ENCODE data around the gene CDYL. TPM values are rescaled to one million over a fixed set of nuclear protein-coding genes. Genes with fewer than 3 reads are reported as not detected.

Gene CDYL
- total RNA-seq, 2 experiments from 2014 or later = 31.1 to 31.2 TPM

DNA sequence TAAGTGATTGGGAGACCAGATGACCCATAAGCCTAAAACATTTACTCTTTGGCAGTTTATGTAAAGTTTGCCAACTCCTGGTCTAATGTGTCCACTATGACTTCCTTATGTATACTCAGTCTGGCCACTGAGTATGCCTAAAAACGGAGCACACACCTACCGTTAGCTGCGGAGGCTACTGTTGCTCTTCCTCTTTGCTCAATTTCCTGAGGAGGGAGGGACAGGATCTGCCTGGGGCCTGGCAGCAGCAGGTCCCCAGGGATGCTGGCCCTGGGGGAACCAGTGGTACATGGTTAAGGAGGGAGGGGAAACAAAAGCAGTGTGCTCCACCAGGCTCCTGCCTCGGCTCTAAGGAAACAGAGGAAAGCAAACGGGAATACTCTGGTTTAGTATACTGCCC is 113.5 kb downstream of the CDYL start:
- POLR2A ChIA-PET = no interaction called here
- no peak overlapping the region for H3K27ac Mint-ChIP-seq
- H3K4me1 Mint-ChIP-seq (ENCODE audit: low read depth) = peaks cover 29% of the 10 kb centered on the region
- DNase-seq = no peak
- CTCF ChIA-PET = no interaction called here
- TF ChIP-seq, protein P1, sequence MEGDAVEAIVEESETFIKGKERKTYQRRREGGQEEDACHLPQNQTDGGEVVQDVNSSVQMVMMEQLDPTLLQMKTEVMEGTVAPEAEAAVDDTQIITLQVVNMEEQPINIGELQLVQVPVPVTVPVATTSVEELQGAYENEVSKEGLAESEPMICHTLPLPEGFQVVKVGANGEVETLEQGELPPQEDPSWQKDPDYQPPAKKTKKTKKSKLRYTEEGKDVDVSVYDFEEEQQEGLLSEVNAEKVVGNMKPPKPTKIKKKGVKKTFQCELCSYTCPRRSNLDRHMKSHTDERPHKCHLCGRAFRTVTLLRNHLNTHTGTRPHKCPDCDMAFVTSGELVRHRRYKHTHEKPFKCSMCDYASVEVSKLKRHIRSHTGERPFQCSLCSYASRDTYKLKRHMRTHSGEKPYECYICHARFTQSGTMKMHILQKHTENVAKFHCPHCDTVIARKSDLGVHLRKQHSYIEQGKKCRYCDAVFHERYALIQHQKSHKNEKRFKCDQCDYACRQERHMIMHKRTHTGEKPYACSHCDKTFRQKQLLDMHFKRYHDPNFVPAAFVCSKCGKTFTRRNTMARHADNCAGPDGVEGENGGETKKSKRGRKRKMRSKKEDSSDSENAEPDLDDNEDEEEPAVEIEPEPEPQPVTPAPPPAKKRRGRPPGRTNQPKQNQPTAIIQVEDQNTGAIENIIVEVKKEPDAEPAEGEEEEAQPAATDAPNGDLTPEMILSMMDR (IDR thresholded peaks at IDR 0.05) = no peak
- peaks cover 19% of the 10 kb centered on the region for H3K36me3 Mint-ChIP-seq (ENCODE audit: low read depth)
- H3K27me3 Mint-ChIP-seq = no peaks in the 10 kb centered on the region
- ATAC-seq = no peak
- peaks cover 1% of the 10 kb centered on the region for H3K9me3 Mint-ChIP-seq
- intact Hi-C loops (cut with micrococcal nuclease) = no loop called here
- no peak overlapping the region for H3K4me3 Mint-ChIP-seq

DNA sequence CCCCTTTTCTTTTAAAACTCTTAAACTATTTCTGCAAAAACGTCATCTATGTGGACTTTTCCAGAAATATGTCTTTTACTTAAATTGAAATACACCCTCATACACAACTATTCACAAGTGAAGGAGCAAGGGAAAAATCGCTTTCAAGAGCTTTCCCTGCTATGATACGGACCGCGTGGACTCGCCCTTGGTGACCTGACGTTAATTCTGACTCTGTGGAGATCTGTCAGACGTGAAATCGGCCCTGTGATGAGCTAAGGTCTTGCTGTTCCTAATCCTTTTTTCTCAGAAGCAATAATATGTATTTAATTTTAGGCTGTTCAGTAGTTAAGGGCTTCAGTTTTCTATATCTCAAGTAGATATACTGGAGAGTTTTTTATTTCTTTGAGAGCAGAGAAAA is 114.0 kb downstream of the CDYL start:
- ATAC-seq = no peak
- TF ChIP-seq, protein P1 (IDR thresholded peaks at IDR 0.05) = no peak
- peaks cover 27% of the 10 kb centered on the region for H3K4me1 Mint-ChIP-seq (ENCODE audit: low read depth)
- DNase-seq = no peak
- H3K36me3 Mint-ChIP-seq (ENCODE audit: low read depth) = peaks cover 19% of the 10 kb centered on the region
- peaks cover under 1% of the 10 kb centered on the region for H3K9me3 Mint-ChIP-seq
- no peaks in the 10 kb centered on the region for H3K27me3 Mint-ChIP-seq
- no peak overlapping the region for H3K4me3 Mint-ChIP-seq
- POLR2A ChIA-PET = no interaction called here
- intact Hi-C loops (cut with micrococcal nuclease) = no loop called here
- no peak overlapping the region for H3K27ac Mint-ChIP-seq
- CTCF ChIA-PET = no interaction called here

DNA sequence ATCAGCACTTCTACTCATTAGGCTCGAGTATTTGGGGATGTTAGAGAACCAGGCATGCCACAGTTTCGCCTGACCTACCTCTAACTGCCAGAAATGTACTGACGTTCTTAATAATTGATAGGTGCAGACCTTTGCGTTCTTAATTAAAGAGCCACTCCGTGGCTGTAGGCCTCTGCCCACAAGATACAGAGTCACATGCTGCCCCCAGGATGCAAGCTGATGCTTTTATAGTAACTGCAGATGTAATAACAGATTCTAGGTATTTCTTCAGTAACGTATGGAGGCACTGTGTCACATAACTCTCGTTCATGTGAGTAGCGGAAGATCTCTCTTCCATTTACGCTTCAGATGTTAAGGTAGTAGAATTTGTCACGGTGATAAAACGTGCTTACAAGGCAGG is 114.4 kb downstream of the CDYL start:
- ATAC-seq (no peak), DNase-seq (no peak)
- POLR2A ChIA-PET = no interaction called here
- TF ChIP-seq, protein P1 (IDR thresholded peaks at IDR 0.05) = no peak
- peaks cover 19% of the 10 kb centered on the region for H3K36me3 Mint-ChIP-seq (ENCODE audit: low read depth)
- H3K4me1 Mint-ChIP-seq (ENCODE audit: low read depth) = peaks cover 24% of the 10 kb centered on the region
- no peak overlapping the region for H3K4me3 Mint-ChIP-seq
- CTCF ChIA-PET = no interaction called here
- H3K27me3 Mint-ChIP-seq = no peaks in the 10 kb centered on the region
- no peak overlapping the region for H3K27ac Mint-ChIP-seq
- intact Hi-C loops (cut with micrococcal nuclease) = no loop called here
- no peaks in the 10 kb centered on the region for H3K9me3 Mint-ChIP-seq

DNA sequence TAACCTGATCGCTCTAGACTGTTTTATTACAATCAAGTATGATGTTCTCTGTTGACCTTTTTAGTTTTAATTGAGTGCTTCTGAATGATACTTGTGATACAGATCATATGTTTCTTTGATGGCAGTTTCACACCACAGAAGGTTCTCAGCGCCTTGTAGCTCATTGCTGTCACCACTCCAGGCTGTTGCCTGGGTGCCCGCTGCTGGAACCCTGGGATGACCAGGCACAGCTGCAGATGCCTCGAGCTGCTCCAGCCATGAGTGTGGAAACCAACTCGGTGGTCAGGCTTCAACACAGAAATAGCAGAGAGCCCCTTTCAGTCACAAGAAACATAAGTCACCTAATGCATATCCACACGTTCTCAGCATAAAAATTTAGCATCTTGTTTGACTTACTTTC is 114.9 kb downstream of the CDYL start:
- POLR2A ChIA-PET = no interaction called here
- H3K27me3 Mint-ChIP-seq = no peaks in the 10 kb centered on the region
- TF ChIP-seq, protein P1 (IDR thresholded peaks at IDR 0.05) = no peak

DNA sequence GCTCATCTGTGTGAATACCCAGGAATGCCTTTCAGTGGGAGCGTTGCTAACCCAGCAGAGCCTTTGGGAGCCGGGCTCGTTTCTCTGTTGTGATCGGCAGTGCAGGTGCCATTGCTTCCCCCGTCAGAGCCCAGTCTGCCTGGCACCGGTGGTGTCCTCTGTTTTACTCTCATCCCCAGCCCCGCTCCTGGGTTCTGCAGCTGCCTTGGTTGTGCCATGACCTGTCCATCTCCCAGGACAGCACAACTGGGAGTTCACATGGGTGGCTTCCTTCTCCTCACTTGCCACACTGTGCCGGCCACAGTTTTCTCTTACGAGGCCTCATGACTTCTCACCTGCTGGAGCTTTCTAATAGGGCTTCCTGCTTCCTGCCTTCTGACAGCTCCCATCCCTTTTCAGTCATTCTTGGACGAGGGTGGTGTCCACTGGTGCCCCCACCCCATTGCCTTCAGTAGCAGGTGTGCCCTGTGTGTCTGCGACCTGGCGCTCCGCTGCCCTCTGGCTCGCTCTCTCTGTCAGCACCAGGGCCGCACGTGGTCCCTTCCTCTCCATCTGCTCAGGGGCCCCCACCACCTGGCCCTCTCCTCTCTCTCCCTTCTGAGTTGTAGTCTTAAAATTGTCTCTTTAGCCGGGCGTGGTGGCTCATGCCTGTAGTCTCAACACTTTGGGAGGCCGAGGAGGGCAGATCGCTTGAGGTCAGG is 116.7 kb downstream of the CDYL start:
- no peak overlapping the region for H3K4me3 Mint-ChIP-seq
- no peaks in the 10 kb centered on the region for H3K9me3 Mint-ChIP-seq
- DNase-seq (no peak), ATAC-seq (no peak)
- TF ChIP-seq, protein P1 (IDR thresholded peaks at IDR 0.05) = no peak
- ChIA-PET CTCF (no interaction called here), POLR2A (no interaction called here)
- peaks cover 11% of the 10 kb centered on the region for H3K4me1 Mint-ChIP-seq (ENCODE audit: low read depth)
- H3K36me3 Mint-ChIP-seq (ENCODE audit: low read depth) = peaks cover 31% of the 10 kb centered on the region
- intact Hi-C loops (cut with micrococcal nuclease) = no loop called here
- no peak overlapping the region for H3K27ac Mint-ChIP-seq
- no peaks in the 10 kb centered on the region for H3K27me3 Mint-ChIP-seq

More for the DNA sequence above, 114.9 kb downstream of the CDYL start:
- Mint-ChIP-seq H3K36me3 (ENCODE audit: low read depth) (peaks cover 19% of the 10 kb centered on the region), H3K9me3 (no peaks in the 10 kb centered on the region), H3K4me3 (no peak overlapping the region), H3K4me1 (ENCODE audit: low read depth) (peaks cover 20% of the 10 kb centered on the region), H3K27ac (no peak overlapping the region)
- intact Hi-C loops (cut with micrococcal nuclease) = no loop called here
- CTCF ChIA-PET = no interaction called here
- ATAC-seq = no peak
- no peak for DNase-seq

Measured in activated CD8-positive, alpha-beta T cell treated with anti-CD3 and anti-CD28 coated beads for 36 hours (primary cell).